ENCODE measurements around the gene AQP12B.

- no peak for TF ChIP-seq CTCF (IDR thresholded peaks at IDR 0.05; ENCODE audit: low read depth, low read length, poor library complexity, severe bottlenecking)
- no peak for TF ChIP-seq EZH2phosphoT487 (IDR thresholded peaks at IDR 0.05; ENCODE audit: borderline replicate concordance, low read length)
Observed at GRCh38 chr2:240704651-240705050, 22.0 kb upstream of the AQP12B start.

All from DOHH2 (cell line).